HepG2 (cell line): ENCODE data around the gene DDHD1. TPM values are rescaled to one million over a fixed set of nuclear protein-coding genes. Genes with fewer than 3 reads are reported as not detected.

Experiments
- ATAC-seq: fragments of 200-7000 bp; cut with Tn5 transposase; 3 replicates; pipeline ENCODE4 v1.9.1; 2020; ENCODE audit warnings: mild to moderate bottlenecking, moderate library complexity
- BruUV-seq: library from RNA; stranded (reverse); fragments of 400-500 nt; replicated peaks from 2 replicates; lab custom pipeline; 2021; lab: Mats Ljungman, UMichigan
- CTCF ChIA-PET: fragments of 300-600 bp; formaldehyde crosslinking; extraction: SDS; loops from one replicate; lab custom pipeline; 2021; ENCODE audit warnings: low total read pairs, inconsistent platforms, low intra/inter-chr PET ratio; lab: Yijun Ruan, JAX
- POLR2A ChIA-PET: fragments of 350-600 bp; sonication (Branson Sonifier 250); formaldehyde crosslinking; loops from one replicate; lab custom pipeline; 2020; ENCODE audit warnings: antibody characterized with exemption, inconsistent platforms; lab: Yijun Ruan, JAX
- DNase-seq: peaks from one replicate; pipeline ENCODE4 v3.0.0-alpha.2; 2015; ENCODE audit warnings: low spot score
- FAIRE-seq: peaks from 3 replicates; lab custom pipeline; 2011; peaks lifted over from hg19 to GRCh38; lab: Jason Lieb, UNC
- H2AFZ ChIP-seq: one replicate; pipeline ENCODE4 v1.6.1; 2011; ENCODE audit warnings: low read length, inconsistent platforms
- H3K27ac ChIP-seq: fragments of 300-600 bp; 3 replicates; pipeline ENCODE4 v1.8.0; 2011; ENCODE audit warnings: mixed run types, mild to moderate bottlenecking, mixed read lengths, low read length, inconsistent platforms; ENCODE audit not compliant: insufficient read depth; ENCODE audit errors: extremely low read length
- H3K27me3 ChIP-seq, 2 experiments: fragments of 200-600 bp in 1 of 2; 2 replicates in 1 of 2; 3 replicates in 1 of 2; pipeline versions ENCODE4 v1.6.0 to v1.8.0; 2011; ENCODE audit warnings: low read length in 2 of 2, mild to moderate bottlenecking in 2 of 2, moderate library complexity in 2 of 2, inconsistent platforms in 1 of 2; ENCODE audit not compliant: insufficient read depth in 2 of 2, control insufficient read depth in 1 of 2
- H3K36me3 ChIP-seq, 2 experiments: fragments of 200-600 bp in 1 of 2; replicated peaks in 1 of 2; 2 replicates in 1 of 2; 3 replicates in 1 of 2; pipeline versions ENCODE4 v1.5.1 to v1.8.0; 2011; ENCODE audit warnings: low read length in 2 of 2, inconsistent platforms in 1 of 2; ENCODE audit not compliant: insufficient read depth in 2 of 2, control insufficient read depth in 1 of 2
- H3K4me1 ChIP-seq: 2 replicates; pipeline ENCODE4 v1.5.1; 2012; ENCODE audit warnings: low read length, inconsistent platforms; ENCODE audit not compliant: insufficient read depth
- H3K4me2 ChIP-seq: 2 replicates; pipeline ENCODE4 v1.6.0; 2011; ENCODE audit warnings: low read depth, low read length, inconsistent platforms
- H3K4me3 ChIP-seq, 3 experiments: fragments of 200-600 bp in 1 of 3; sonication (generic), shearing (Covaris generic) in 1 of 3; replicated peaks in 1 of 3; 2 replicates each; pipeline ENCODE4 v1.5.1; 2011 to 2016; ENCODE audit warnings: low read length in 3 of 3, inconsistent platforms in 2 of 3, low read depth in 2 of 3, mild to moderate bottlenecking in 2 of 3, control low read depth in 1 of 3, mixed read lengths in 1 of 3; ENCODE audit not compliant: insufficient read depth in 1 of 3
- H3K79me2 ChIP-seq: one replicate; pipeline ENCODE4 v1.6.1; 2011; ENCODE audit warnings: low read length, inconsistent platforms; ENCODE audit not compliant: insufficient read depth
- H3K9ac ChIP-seq: 2 replicates; pipeline ENCODE4 v1.6.0; 2011; ENCODE audit warnings: mild to moderate bottlenecking, low read depth, low read length, inconsistent platforms; ENCODE audit not compliant: insufficient read depth
- H3K9me3 ChIP-seq: 2 replicates; pipeline ENCODE4 v1.5.1; 2012; ENCODE audit warnings: mild to moderate bottlenecking, low read length
- H4K20me1 ChIP-seq: 2 replicates; pipeline ENCODE4 v1.6.0; 2011; ENCODE audit warnings: inconsistent platforms, mild to moderate bottlenecking, low read length, moderate library complexity; ENCODE audit not compliant: insufficient read depth
- GATAD2A ChIP-seq: IDR thresholded peaks from 2 replicates; pipeline ENCODE4 v1.6.1; 2016
- HBP1 ChIP-seq: IDR thresholded peaks from 2 replicates; pipeline ENCODE4 v1.6.1; 2016; ENCODE audit warnings: low read depth, control low read depth
- KLF16 ChIP-seq, 2 experiments: sonication (generic) in 1 of 2; formaldehyde crosslinking in 1 of 2; IDR thresholded peaks; 2 replicates each; pipeline versions ENCODE4 v1.6.1 to v1.8.0; 2016 to 2023; ENCODE audit warnings: missing genetic modification reagents in 2 of 2, missing compliant biosample characterization in 1 of 2
- PBX2 ChIP-seq: IDR thresholded peaks from 2 replicates; pipeline ENCODE4 v1.6.1; 2016; ENCODE audit warnings: control low read depth
- SETDB1 ChIP-seq: sonication (generic); formaldehyde crosslinking; IDR thresholded peaks from 2 replicates; pipeline ENCODE4 v1.5.1; 2020; ENCODE audit warnings: missing genetic modification reagents, mild to moderate bottlenecking, borderline replicate concordance
- ZFP82 ChIP-seq: sonication (generic); formaldehyde crosslinking; IDR thresholded peaks from 2 replicates; pipeline ENCODE4 v1.5.1; 2020; ENCODE audit warnings: mild to moderate bottlenecking, missing genetic modification reagents, borderline replicate concordance
- ZFYVE20 ChIP-seq: sonication (generic); formaldehyde crosslinking; IDR thresholded peaks from 2 replicates; pipeline ENCODE4 v1.8.0; 2023; ENCODE audit warnings: low read depth, mild to moderate bottlenecking, moderate library complexity, missing genetic modification reagents, borderline replicate concordance
- ZNF224 ChIP-seq: sonication (generic); formaldehyde crosslinking; IDR thresholded peaks from 2 replicates; pipeline ENCODE4 v1.5.0; 2020; ENCODE audit warnings: mild to moderate bottlenecking, missing genetic modification reagents
- ZSCAN20 ChIP-seq: sonication (generic); formaldehyde crosslinking; IDR thresholded peaks from 2 replicates; pipeline ENCODE4 v1.4.0; 2020; ENCODE audit warnings: missing genetic modification reagents, mild to moderate bottlenecking, borderline replicate concordance
- WGBS: methylation state at CpG from one replicate; pipeline ENCODE4 v1.1.6; 2017; ENCODE audit warnings: low lambda C conversion rate; 5-methylcytosine and 5-hydroxymethylcytosine counted together
- in situ Hi-C: cut with HindIII; loops from 2 replicates; pipeline ENCODE4 v1.10.0; 2017; ENCODE audit warnings: low pct_unique_long_range_greater_than_20kb; ENCODE audit not compliant: extremely low pct_ligation_motif_present
- intact Hi-C: fragments of 100-400 bp; cut with micrococcal nuclease; formaldehyde crosslinking; loops from one replicate; pipeline ENCODE4 v1.10.0; 2022; ENCODE audit not compliant: unreplicated experiment
- polyA plus RNA-seq, 8 experiments: library from polyadenylated mRNA; depleted of rRNA in 3 of 8; stranded (reverse) in 7 of 8; unstranded in 1 of 8; fragments of >200 nt; fragmentation: Illumina TruSeq in 4 of 8; extraction: Trizol in 4 of 8; gene quantifications; 2 replicates each; pipeline versions ENCODE4 v1.2.1 to v1.2.3, GENCODE V29; 2011 to 2016; ENCODE audit warnings: low read depth in 4 of 8, missing spikeins in 1 of 8, mixed read lengths in 1 of 8; ENCODE audit not compliant: insufficient read depth in 1 of 8
- total RNA-seq, 5 experiments: library from RNA; depleted of rRNA; stranded (reverse); fragments of >200 nt; fragmentation: Illumina TruSeq; extraction: Trizol; gene quantifications; 2 replicates each; pipeline ENCODE4 v1.2.3, GENCODE V29; 2016; ENCODE audit warnings: low read depth in 1 of 5
- TF ChIP-seq, protein P1 (sequence below): sonication (generic); formaldehyde crosslinking; IDR thresholded peaks from 2 replicates; pipeline ENCODE4 v1.4.0; 2020; ENCODE audit warnings: mild to moderate bottlenecking, missing genetic modification reagents

Gene DDHD1
- total and polyA plus RNA-seq, 2 of the 13 experiments (the other 11 are each of a cell fraction or from before 2014, with no cell fraction given): 4.6 to 8.3 TPM

GRCh38 chr14:53103636-53104340 lies 49.3 kb downstream of the DDHD1 start:
- POLR2A ChIA-PET: no interaction called here
- no peak overlapping the region for H3K9ac ChIP-seq
- H3K4me1 ChIP-seq: no peaks in the 10 kb centered on the region
- no peak overlapping the region for H3K27ac ChIP-seq
- WGBS: 97% methylated on average over 5 of the region's 5 CpGs
- intact Hi-C loops (no loop called here), in situ Hi-C loops (no loop called here)
- DNase-seq (no peak), ATAC-seq (no peak), FAIRE-seq (no peak)
- CTCF ChIA-PET: no interaction called here
- no peak for TF ChIP-seq HBP1
- no peak for TF ChIP-seq ZFP82 (CRISPR knock-in tag)
- TF ChIP-seq SETDB1 (CRISPR knock-in tag): no peak
- TF ChIP-seq, protein P1, sequence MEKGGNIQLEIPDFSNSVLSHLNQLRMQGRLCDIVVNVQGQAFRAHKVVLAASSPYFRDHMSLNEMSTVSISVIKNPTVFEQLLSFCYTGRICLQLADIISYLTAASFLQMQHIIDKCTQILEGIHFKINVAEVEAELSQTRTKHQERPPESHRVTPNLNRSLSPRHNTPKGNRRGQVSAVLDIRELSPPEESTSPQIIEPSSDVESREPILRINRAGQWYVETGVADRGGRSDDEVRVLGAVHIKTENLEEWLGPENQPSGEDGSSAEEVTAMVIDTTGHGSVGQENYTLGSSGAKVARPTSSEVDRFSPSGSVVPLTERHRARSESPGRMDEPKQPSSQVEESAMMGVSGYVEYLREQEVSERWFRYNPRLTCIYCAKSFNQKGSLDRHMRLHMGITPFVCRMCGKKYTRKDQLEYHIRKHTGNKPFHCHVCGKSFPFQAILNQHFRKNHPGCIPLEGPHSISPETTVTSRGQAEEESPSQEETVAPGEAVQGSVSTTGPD (CRISPR knock-in tag): no peak
- no peak for TF ChIP-seq ZSCAN20 (CRISPR knock-in tag)
- TF ChIP-seq PBX2 (CRISPR knock-in tag): no peak
- no peak for TF ChIP-seq ZNF224 (CRISPR knock-in tag)
- TF ChIP-seq ZFYVE20 (CRISPR knock-in tag): no peak
- TF ChIP-seq GATAD2A (CRISPR knock-in tag): no peak
- TF ChIP-seq KLF16 (CRISPR knock-in tag; IDR thresholded peaks at IDR 0.05): no peak
- no TSS peak for BruUV-seq
- no peaks in the 10 kb centered on the region for H4K20me1 ChIP-seq
- no peaks in the 10 kb centered on the region for H3K36me3 ChIP-seq
- peaks cover 15% of the 10 kb centered on the region for H3K9me3 ChIP-seq
- no peak overlapping the region for H3K4me3 ChIP-seq
- no peak overlapping the region for H2AFZ ChIP-seq
- H3K27me3 ChIP-seq: no peaks in the 10 kb centered on the region
- H3K4me2 ChIP-seq: no peak overlapping the region
- H3K79me2 ChIP-seq: no peaks in the 10 kb centered on the region
